ENCODE results near the gene PPP1R13B. TPM values are rescaled to one million over a fixed set of nuclear protein-coding genes. Genes with fewer than 3 reads are reported as not detected.
A peak's percentile ranks its signal among the peaks of the same experiment; 100 is the strongest.

PPP1R13B gene
- total RNA-seq: 10 to 100 TPM; 10.4 to 24.6 (median 11.8) TPM

- no peaks in the 10 kb centered on the region for H3K9me3 ChIP-seq
- DNase-seq (peak; percentile 88 to 89), ATAC-seq (peak; percentile 88 to 90)
- H3K27ac ChIP-seq: peak within 1 kb of the TSS; percentile 73 to 87 (median 84)
- H3K4me1 ChIP-seq: peaks cover 12 to 14% of the 10 kb centered on the region in 2 donors
- TF ChIP-seq CTCF (IDR thresholded peaks at IDR 0.05 in 4 of 5, conservative IDR thresholded peaks at IDR 0.05 in 1 of 5): peak in 2 of 5 experiments; percentile 10 to 24
- peak; percentile 80 to 85 for TF ChIP-seq POLR2A (IDR thresholded peaks at IDR 0.05)
- intact Hi-C loops (cut with DNase I; ENCODE audit: low total_unique reads): loop anchor here (1.0 to 2.0 kb wide), 4 partner anchors 39 to 285 kb away; partner anchors contain the start of genes BAG5, COA8 and KLC1
- no peaks in the 10 kb centered on the region for H3K36me3 ChIP-seq
- in situ Hi-C loops (cut with MboI; ENCODE audit: low sequenced_read_pairs in 4 of 4): no loop called here
- peak within 1 kb of the TSS; percentile 60 to 86 (median 76) for H3K4me3 ChIP-seq
- H3K27me3 ChIP-seq: no peaks in the 10 kb centered on the region
Observed at GRCh38 chr14:103847451-103848174, at the start of gene PPP1R13B. TSS of gene PPP1R13B (minus strand) at chr14:103847575. CDS start at chr14:103847307, 268 bp downstream.

- no peaks in the 10 kb centered on the region for H3K27me3 ChIP-seq
- no peaks in the 10 kb centered on the region for H3K36me3 ChIP-seq
- DNase-seq (no peak), ATAC-seq (no peak)
- intact Hi-C loops (cut with DNase I; ENCODE audit: low total_unique reads) (no loop called here), in situ Hi-C loops (cut with MboI; ENCODE audit: low sequenced_read_pairs in 4 of 4) (no loop called here)
- peaks cover 0 to 5% of the 10 kb centered on the region in 2 donors for H3K4me1 ChIP-seq
- TF ChIP-seq POLR2A (IDR thresholded peaks at IDR 0.05): no peak
- no peak for TF ChIP-seq CTCF (IDR thresholded peaks at IDR 0.05 in 4 of 5, conservative IDR thresholded peaks at IDR 0.05 in 1 of 5)
- no peaks in the 10 kb centered on the region for H3K9me3 ChIP-seq
- no peak overlapping the region for H3K27ac ChIP-seq
- no peak overlapping the region for H3K4me3 ChIP-seq
Observed at GRCh38 chr14:103896578-103896977, 49.2 kb upstream of the PPP1R13B start.

- Histone ChIP-seq H3K4me3 (no peak overlapping the region), H3K27ac (no peak overlapping the region), H3K4me1 (peaks cover 0 to 3% of the 10 kb centered on the region in 2 donors), H3K36me3 (no peaks in the 10 kb centered on the region), H3K9me3 (no peaks in the 10 kb centered on the region), H3K27me3 (no peaks in the 10 kb centered on the region)
- DNase-seq (no peak), ATAC-seq (no peak)
- in situ Hi-C loops (cut with MboI; ENCODE audit: low sequenced_read_pairs in 4 of 4): no loop called here
- TF ChIP-seq CTCF (IDR thresholded peaks at IDR 0.05 in 4 of 5, conservative IDR thresholded peaks at IDR 0.05 in 1 of 5) (no peak), POLR2A (IDR thresholded peaks at IDR 0.05) (no peak)
- intact Hi-C loops (cut with DNase I; ENCODE audit: low total_unique reads): no loop called here
Observed at GRCh38 chr14:103894723-103895059, 47.3 kb upstream of the PPP1R13B start.

GRCh38 chr14:103894034-103894722, 46.8 kb upstream of the PPP1R13B start:
- Histone ChIP-seq H3K4me1 (peaks cover 0 to 3% of the 10 kb centered on the region in 2 donors), H3K36me3 (no peaks in the 10 kb centered on the region), H3K4me3 (no peak overlapping the region), H3K27ac (no peak overlapping the region), H3K27me3 (no peaks in the 10 kb centered on the region), H3K9me3 (no peaks in the 10 kb centered on the region)
- no peak for DNase-seq
- in situ Hi-C loops (cut with MboI; ENCODE audit: low sequenced_read_pairs in 4 of 4) (no loop called here), intact Hi-C loops (cut with DNase I; ENCODE audit: low total_unique reads) (no loop called here)
- ATAC-seq: no peak
- TF ChIP-seq CTCF (IDR thresholded peaks at IDR 0.05 in 4 of 5, conservative IDR thresholded peaks at IDR 0.05 in 1 of 5) (no peak), POLR2A (IDR thresholded peaks at IDR 0.05) (no peak)
